Fibroblast of lung (primary cell): ENCODE data around the gene PDE9A. TPM values are rescaled to one million over a fixed set of nuclear protein-coding genes. Genes with fewer than 3 reads are reported as not detected.

Experiments
- DNase-seq, 2 donors: peaks; one replicate each; pipeline versions ENCODE4 v3.0.0 to v3.0.0-alpha.2; 2010; ENCODE audit warnings: low read depth in 2 of 2
- H2AFZ ChIP-seq: 2 replicates; pipeline ENCODE4 v1.5.1; 2012; ENCODE audit warnings: low read length, control low read depth, inconsistent platforms
- H3K27ac ChIP-seq: 2 replicates; pipeline ENCODE4 v1.5.1; 2011; ENCODE audit warnings: low read length, control low read depth; ENCODE audit not compliant: insufficient read depth
- H3K27me3 ChIP-seq: 2 replicates; pipeline ENCODE4 v1.5.1; 2011; ENCODE audit warnings: mild to moderate bottlenecking, low read length; ENCODE audit not compliant: control insufficient read depth, insufficient read depth
- H3K36me3 ChIP-seq: 2 replicates; pipeline ENCODE4 v1.5.1; 2011; ENCODE audit warnings: low read length; ENCODE audit not compliant: control insufficient read depth, insufficient read depth
- H3K4me1 ChIP-seq: 2 replicates; pipeline ENCODE4 v1.5.1; 2011; ENCODE audit warnings: low read length; ENCODE audit not compliant: control insufficient read depth, insufficient read depth; ENCODE audit errors: extremely low read depth
- H3K4me2 ChIP-seq: 2 replicates; pipeline ENCODE4 v1.5.1; 2011; ENCODE audit warnings: low read length, control low read depth; ENCODE audit not compliant: insufficient read depth; ENCODE audit errors: extremely low read depth
- H3K4me3 ChIP-seq, 4 experiments: fragments of 200-600 bp in 1 of 4; sonication (generic) in 1 of 4; replicated peaks in 1 of 4; 2 replicates each; pipeline ENCODE4 v1.5.1; 2011 to 2016; ENCODE audit warnings: low read length in 4 of 4, low read depth in 3 of 4, mild to moderate bottlenecking in 3 of 4, control low read depth in 2 of 4, inconsistent platforms in 1 of 4, mixed read lengths in 1 of 4; ENCODE audit not compliant: insufficient read depth in 1 of 4; ENCODE audit errors: control extremely low read depth in 1 of 4
- H3K79me2 ChIP-seq: 2 replicates; pipeline ENCODE4 v1.5.1; 2012; ENCODE audit warnings: mild to moderate bottlenecking, low read length, inconsistent platforms; ENCODE audit not compliant: control insufficient read depth, insufficient read depth
- H3K9ac ChIP-seq: 2 replicates; pipeline ENCODE4 v1.5.1; 2011; ENCODE audit warnings: mild to moderate bottlenecking, low read length, control low read depth; ENCODE audit not compliant: insufficient read depth
- H3K9me3 ChIP-seq: 2 replicates; pipeline ENCODE4 v1.5.1; 2012; ENCODE audit warnings: low read depth, low read length; ENCODE audit not compliant: control insufficient read depth, insufficient read depth
- H4K20me1 ChIP-seq: 2 replicates; pipeline ENCODE4 v1.5.1; 2011; ENCODE audit warnings: low read length; ENCODE audit not compliant: control insufficient read depth, insufficient read depth; ENCODE audit errors: extremely low read depth
- CTCF ChIP-seq, 2 donors: IDR thresholded peaks in 1 of 2; conservative IDR thresholded peaks in 1 of 2; 1 replicate in 1 of 2; 2 replicates in 1 of 2; pipeline ENCODE4 v1.5.1; 2011 to 2012; ENCODE audit warnings: low read length in 2 of 2, control low read depth in 1 of 2, inconsistent platforms in 1 of 2, low read depth in 1 of 2, mild to moderate bottlenecking in 1 of 2
- EZH2 ChIP-seq: IDR thresholded peaks from 2 replicates; pipeline ENCODE4 v1.5.1; 2012; ENCODE audit warnings: low read length, control low read depth, mild to moderate bottlenecking; ENCODE audit errors: missing control alignments
- polyA plus RNA-seq, 2 donors: library from polyadenylated mRNA; depleted of rRNA in 1 of 2; stranded (reverse) in 1 of 2; unstranded in 1 of 2; fragments of >200 nt; gene quantifications; 2 replicates each; pipeline ENCODE4 v1.2.1, GENCODE V29; 2011 to 2012; ENCODE audit warnings: missing spikeins in 1 of 2
- total RNA-seq: library from RNA; depleted of rRNA; stranded (reverse); fragments of >200 nt; gene quantifications from 2 replicates; pipeline ENCODE4 v1.2.1, GENCODE V29; 2014

PDE9A gene
- total and polyA plus RNA-seq, 2 donors (not counting 1 experiment from before 2014, with no cell fraction given): 1.8 to 4.4 TPM

- H3K4me2 ChIP-seq: no peak overlapping the region
- no peak overlapping the region for H3K4me3 ChIP-seq
- no peaks in the 10 kb centered on the region for H3K9me3 ChIP-seq
- no peaks in the 10 kb centered on the region for H4K20me1 ChIP-seq
- H2AFZ ChIP-seq: no peak overlapping the region
- TF ChIP-seq EZH2 (no peak), CTCF (conservative IDR thresholded peaks at IDR 0.05 in 1 of 2, IDR thresholded peaks at IDR 0.05 in 1 of 2; ENCODE audit: low read depth in 1 of 2, low read length in 2 of 2) (no peak)
- no peak overlapping the region for H3K27ac ChIP-seq
- no peak overlapping the region for H3K9ac ChIP-seq
- no peaks in the 10 kb centered on the region for H3K27me3 ChIP-seq
- DNase-seq: no peak
- no peaks in the 10 kb centered on the region for H3K79me2 ChIP-seq
- no peaks in the 10 kb centered on the region for H3K4me1 ChIP-seq
- H3K36me3 ChIP-seq: no peaks in the 10 kb centered on the region
Observed at GRCh38 chr21:42663200-42663750, 9.9 kb downstream of the PDE9A start.

- H3K9me3 ChIP-seq: no peaks in the 10 kb centered on the region
- H3K79me2 ChIP-seq: no peaks in the 10 kb centered on the region
- H4K20me1 ChIP-seq: no peaks in the 10 kb centered on the region
- no peaks in the 10 kb centered on the region for H3K4me1 ChIP-seq
- no peak for TF ChIP-seq EZH2
- no peak for TF ChIP-seq CTCF (conservative IDR thresholded peaks at IDR 0.05 in 1 of 2, IDR thresholded peaks at IDR 0.05 in 1 of 2; ENCODE audit: low read depth in 1 of 2, low read length in 2 of 2)
- H3K27ac ChIP-seq: no peak overlapping the region
- no peak for DNase-seq
- H3K4me3 ChIP-seq: no peak overlapping the region
- H3K36me3 ChIP-seq: no peaks in the 10 kb centered on the region
- H3K4me2 ChIP-seq: no peak overlapping the region
- no peaks in the 10 kb centered on the region for H3K27me3 ChIP-seq
- H3K9ac ChIP-seq: no peak overlapping the region
- H2AFZ ChIP-seq: no peak overlapping the region
Observed at GRCh38 chr21:42663860-42664535, 10.6 kb downstream of the PDE9A start.

- Histone ChIP-seq H3K36me3 (no peaks in the 10 kb centered on the region), H3K9ac (no peak overlapping the region), H3K4me1 (no peaks in the 10 kb centered on the region), H4K20me1 (no peaks in the 10 kb centered on the region), H3K4me3 (no peak overlapping the region), H3K4me2 (no peak overlapping the region), H3K27me3 (no peaks in the 10 kb centered on the region), H3K27ac (no peak overlapping the region), H3K79me2 (no peaks in the 10 kb centered on the region), H2AFZ (no peak overlapping the region), H3K9me3 (no peaks in the 10 kb centered on the region)
- DNase-seq: no peak
- TF ChIP-seq EZH2 (no peak), CTCF (conservative IDR thresholded peaks at IDR 0.05 in 1 of 2, IDR thresholded peaks at IDR 0.05 in 1 of 2; ENCODE audit: low read depth in 1 of 2, low read length in 2 of 2) (no peak)
Observed at GRCh38 chr21:42664614-42665013, 11.2 kb downstream of the PDE9A start.
